Medulla oblongata (tissue), 1 donor: ENCODE data around the gene CRYBA2.

Source experiments
- DNase-seq: peaks from one replicate; pipeline ENCODE4 v3.0.0-alpha.2; 2015; ENCODE audit errors: extremely low spot score

Gene CRYBA2

DNA sequence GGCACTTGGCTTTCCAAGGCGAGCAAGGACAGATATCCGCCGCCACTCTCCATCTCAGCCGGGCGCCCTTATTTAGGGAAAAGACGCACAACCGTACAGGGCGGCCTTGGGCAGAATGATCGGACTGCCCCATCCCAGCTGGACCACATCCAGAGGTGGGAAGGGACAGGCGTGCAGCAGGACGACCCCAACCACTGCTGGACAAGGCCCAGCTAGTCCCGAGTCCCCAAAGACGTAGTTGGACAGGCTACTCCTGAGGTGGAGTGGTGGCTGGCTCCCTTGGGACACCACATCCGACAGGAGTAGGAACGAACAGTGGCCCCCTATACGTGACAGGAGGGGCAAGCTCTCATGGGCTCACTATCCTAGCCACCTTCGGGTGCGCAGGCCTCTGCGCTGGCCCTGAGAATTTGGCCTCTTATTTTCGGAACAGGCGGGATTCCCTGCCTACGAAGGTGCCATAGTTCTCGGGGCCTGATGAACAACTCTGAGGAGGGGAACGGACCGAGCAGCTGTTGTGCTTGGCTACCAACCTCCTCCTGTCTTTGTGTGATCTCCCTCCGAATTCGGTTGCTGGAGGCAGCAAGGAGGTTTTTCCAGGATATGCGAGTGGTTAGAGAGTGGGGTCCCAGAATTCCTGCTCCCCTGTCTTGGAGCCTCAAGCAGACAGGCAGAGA lies 10.5 kb downstream of the CRYBA2 start:
- DNase-seq, result no peak

DNA sequence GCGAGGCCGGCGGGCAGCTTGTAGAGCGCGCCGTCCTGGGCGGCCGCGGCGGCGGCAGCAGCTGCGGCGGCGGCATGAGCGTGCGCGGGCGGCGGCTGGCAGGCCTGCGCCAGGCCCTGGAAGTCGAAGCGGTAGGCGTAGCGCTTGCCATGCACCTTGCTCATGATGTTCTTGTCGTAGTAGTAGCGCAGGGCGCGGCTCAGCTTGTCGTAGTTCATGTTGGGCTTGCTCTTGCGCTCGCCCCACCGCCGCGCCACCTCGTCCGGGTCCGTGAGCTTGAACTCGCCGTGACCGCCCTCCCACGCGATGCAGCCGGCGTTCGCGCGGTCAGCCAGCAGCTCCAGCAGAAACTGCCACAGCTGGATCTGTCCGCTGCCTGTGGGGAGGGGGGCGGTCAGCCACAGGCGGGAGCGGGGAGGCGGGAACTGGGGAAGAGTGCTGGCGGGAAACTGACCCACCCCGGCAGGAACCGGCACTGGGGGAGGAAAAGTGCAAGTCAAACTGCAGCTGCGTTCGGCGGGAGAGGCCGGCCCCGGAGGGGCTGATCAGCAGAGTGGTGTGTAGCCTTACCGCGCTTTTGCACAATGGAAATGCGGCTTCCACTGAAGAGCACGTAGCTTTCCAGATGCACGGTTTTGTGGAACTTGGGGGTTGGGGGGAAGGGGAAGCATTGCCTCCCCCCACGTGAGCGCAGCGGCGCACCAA lies 11.2 kb downstream of the CRYBA2 start:
- no peak for DNase-seq

DNA sequence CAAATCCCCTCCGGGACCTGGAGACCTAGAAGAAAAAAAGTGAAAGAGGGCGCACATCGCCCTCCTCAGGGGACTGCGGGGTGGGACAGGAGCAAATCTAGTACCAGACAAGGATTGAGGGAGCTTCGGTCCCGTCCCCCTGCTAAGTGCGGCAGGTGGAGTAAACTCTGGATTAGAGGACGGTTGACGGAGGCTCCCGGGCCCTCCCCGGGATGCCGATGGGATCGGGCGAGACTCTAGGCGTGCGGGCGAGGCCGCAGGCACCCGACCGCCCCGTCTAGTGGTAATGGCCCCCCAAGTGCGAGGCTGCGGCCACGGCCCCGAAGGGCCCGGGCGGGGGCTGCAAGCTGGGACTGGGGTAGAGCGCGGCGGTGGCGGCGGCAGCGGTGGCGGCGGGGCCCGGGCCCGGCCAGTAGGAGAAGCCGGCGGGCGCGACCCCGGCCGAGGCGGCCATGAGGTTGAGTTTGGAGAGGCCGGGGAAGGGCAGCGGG lies 11.8 kb downstream of the CRYBA2 start:
- DNase-seq, result no peak

- DNase-seq, result no peak
Observed at GRCh38 chr2:218980735-218981389, 12.4 kb downstream of the CRYBA2 start.

GRCh38 chr2:218979846-218980734 lies 13.1 kb downstream of the CRYBA2 start:
- DNase-seq, result peak; percentile 76

DNA sequence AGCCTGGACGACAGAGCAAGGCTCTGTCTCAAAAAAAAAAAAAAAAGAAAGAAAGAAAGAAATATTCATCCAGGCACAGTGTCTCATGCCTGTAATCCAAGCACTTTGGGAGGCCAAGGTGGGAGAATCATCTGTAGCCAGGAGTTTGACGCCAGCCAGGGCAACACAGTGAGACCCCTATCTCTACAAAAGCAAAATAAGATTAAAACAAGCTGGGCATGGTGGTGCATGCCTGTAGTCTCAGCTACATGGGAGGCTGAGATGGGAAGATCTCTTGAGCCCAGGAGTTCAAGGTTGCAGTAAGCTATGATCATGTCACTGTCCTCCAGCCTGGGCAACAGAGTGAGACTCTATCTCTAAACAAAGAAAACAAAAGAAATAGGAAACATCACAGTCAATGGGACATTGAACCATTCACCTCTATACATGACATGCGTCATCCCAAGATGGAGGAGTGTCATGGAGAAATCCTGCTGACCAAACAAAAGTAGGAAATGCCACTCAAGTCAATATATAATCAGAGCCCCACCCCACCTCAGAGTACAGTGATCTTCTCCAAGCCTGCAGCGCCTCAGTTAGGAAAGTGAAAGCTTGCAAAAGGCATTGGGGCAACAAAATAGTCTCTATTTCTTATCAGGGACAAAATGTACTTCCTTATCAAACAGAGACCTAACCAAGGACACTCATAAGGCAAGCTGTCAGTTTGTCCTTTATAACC lies 18.0 kb downstream of the CRYBA2 start:
- DNase-seq, result no peak

- no peak for DNase-seq
Observed at GRCh38 chr2:218970894-218971293, 22.3 kb downstream of the CRYBA2 start.

GRCh38 chr2:218964041-218964771 lies 29.0 kb downstream of the CRYBA2 start:
- no peak for DNase-seq

GRCh38 chr2:218963601-218964000 lies 29.6 kb downstream of the CRYBA2 start:
- no peak for DNase-seq

DNA sequence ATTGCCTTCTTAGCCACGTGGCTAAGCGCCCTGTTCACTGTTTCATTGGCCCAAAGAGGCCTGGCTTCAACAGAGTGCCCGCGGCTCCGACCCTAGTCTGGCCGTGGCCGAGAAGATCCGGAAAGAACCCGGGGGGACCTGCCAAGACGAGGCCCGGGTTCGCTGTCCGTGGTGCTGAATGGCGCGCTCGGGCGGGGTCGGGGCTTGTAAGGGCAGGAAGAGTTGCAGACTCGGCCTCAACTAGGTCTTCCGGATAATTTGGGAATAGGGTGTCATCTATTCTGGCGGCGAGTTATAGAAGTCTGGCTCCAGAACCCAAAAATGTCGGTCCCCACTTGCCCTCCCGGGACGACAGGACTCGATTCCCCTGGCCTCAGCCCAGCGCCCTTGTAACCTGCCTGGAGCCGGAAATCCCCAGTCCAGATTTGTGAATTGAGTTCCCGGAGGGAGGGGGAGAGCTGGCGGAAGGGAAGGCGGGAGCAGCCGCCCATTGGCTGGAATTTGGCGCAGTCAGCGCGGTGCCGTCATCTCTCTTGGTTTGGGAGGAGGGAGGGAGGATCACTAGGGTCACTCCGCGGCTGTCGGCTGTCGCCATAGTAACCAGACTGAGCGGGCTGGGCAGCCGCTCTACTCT lies 30.2 kb downstream of the CRYBA2 start:
- peak; percentile 40 for DNase-seq

DNA sequence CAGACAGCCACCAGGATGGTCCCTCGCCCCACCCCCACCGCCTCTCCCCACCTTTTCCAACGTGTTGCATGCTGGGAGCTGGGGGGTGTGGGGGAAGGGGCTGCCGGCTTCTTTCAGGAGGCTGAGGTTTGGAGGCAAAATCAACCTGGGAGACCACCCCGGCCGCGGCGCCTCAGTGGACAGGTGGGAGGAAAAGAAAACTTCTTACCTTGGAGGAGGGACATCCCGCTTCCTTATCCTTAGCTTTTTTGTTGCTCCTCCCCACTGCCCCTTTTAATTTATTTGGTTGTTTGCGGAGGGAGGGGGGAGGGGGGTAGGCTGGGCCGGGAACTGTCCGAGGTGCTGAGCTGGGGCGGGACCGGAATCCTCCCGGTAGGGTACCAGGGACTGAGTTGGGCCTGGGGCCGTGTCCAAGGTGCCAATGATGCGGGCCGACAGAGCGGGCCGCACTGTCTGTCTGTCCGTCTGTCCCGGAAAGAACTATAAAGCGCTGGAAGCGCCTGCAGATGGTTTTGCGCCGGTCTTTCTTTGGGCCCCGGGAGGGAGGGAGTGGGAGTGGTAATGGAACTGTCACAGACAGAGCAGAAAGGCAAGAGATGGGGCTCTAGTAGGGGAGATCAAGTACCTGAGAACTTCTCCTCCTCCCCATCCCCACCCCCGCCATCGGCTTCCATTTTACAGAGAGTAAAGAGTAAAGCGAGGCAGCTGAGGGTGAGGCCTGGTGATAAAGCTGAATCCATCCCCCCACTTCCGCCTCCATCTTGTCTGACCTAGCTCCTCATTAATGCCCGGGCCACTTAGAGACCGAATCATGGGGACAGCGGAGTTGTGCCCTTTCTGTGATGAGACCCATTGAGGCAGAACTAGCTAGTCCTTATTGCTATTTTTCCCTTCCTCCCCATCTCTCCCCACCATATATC lies 31.3 kb downstream of the CRYBA2 start:
- no peak for DNase-seq

- no peak for DNase-seq
Observed at GRCh38 chr2:218961229-218961628, 32.0 kb downstream of the CRYBA2 start.

- no peak for DNase-seq
Observed at GRCh38 chr2:218960309-218961165, 32.7 kb downstream of the CRYBA2 start.

DNA sequence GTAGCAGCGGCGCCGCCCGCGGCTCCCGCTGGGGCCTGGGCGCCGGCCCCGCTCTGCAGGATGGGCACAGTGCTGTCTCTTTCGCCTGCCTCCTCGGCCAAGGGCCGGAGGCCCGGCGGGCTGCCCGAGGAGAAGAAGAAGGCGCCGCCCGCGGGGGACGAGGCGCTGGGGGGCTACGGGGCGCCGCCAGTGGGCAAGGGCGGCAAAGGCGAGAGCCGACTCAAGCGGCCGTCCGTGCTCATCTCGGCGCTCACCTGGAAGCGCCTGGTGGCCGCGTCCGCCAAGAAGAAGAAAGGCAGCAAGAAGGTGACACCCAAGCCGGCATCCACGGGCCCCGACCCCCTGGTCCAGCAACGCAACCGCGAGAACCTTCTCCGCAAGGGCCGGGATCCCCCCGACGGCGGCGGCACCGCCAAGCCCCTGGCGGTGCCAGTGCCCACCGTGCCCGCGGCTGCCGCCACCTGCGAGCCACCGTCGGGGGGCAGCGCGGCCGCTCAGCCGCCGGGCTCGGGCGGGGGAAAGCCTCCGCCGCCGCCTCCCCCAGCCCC lies 33.4 kb downstream of the CRYBA2 start:
- DNase-seq, result no peak

DNA sequence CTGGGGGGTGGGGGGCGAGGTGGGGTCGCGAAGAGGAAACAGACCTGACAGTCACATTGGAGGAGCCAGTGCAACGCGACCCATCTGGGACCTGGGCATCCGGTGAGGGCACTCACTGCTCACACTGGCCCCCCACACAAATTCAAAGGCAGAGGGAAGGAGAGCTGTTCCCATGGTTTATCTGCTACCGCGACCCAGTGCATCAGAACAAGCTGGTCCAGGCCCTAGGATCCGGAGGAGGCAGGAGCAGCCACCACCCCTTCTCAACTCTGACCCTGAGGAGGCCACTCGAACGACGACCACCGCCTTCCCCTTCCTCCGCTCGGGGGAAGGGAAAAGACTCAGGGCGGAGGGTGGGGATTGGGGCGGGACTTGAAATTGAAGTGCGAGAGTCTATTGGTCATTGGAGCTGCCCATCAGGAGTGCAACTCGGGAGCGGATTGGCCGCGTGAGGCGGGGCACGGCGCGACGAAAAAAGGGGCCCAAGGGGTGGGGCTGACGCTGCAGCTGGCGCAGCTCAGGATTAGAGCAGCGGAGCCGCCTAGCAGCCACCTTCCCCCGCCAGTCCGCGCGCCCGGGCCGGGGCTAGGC lies 34.0 kb downstream of the CRYBA2 start, which contains the start of gene CDK5R2:
TSS of gene CDK5R2 (plus strand) at position 526 of the 591 bp plus-strand sequence. CDS start 155 bp downstream, outside the sequence.
- DNase-seq, result peak; percentile 62

GRCh38 chr2:218958276-218958675 lies 34.9 kb downstream of the CRYBA2 start:
- no peak for DNase-seq

DNA sequence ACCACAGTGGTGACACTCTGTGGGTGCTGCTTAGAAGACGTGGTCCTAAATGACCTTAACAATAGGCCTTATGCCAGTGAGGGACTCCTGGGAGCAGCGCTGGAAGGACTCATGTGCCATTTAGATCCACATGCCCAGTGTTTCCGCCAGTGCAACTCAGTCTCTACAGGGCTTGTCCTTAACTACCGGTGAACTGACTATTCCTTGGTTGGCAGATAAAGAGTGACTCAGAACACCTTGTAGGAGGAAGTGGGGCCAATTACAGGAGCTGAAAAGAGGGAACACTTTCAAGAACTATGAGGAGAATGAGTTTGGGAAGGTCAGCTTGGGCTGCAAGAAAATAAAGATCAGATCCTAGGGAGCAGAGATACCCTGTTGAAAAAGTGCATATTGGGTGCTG lies 35.6 kb downstream of the CRYBA2 start:
- DNase-seq, result no peak
